Bronchial epithelial cell (primary cell): ENCODE measurements around the gene ZBTB3. TPM values are rescaled to one million over a fixed set of nuclear protein-coding genes. Genes with fewer than 3 reads are reported as not detected.

Source experiments
- DNase-seq: peaks from one replicate; pipeline ENCODE4 v3.0.0-alpha.2; 2010; ENCODE audit warnings: low read depth
- FAIRE-seq: peaks from 2 replicates; lab custom pipeline; 2011; peaks lifted over from hg19 to GRCh38; lab: Jason Lieb, UNC
- H3K27me3 ChIP-seq: 2 replicates; pipeline ENCODE4 v1.5.1; 2011; ENCODE audit warnings: low read length; ENCODE audit not compliant: control insufficient read depth, insufficient read depth
- H3K36me3 ChIP-seq: 2 replicates; pipeline ENCODE4 v1.5.1; 2011; ENCODE audit warnings: low read length; ENCODE audit not compliant: control insufficient read depth, insufficient read depth
- H3K4me3 ChIP-seq: 2 replicates; pipeline ENCODE4 v1.5.1; 2011; ENCODE audit warnings: mild to moderate bottlenecking, low read depth, low read length, control low read depth
- total RNA-seq: library from RNA; depleted of rRNA; stranded (reverse); fragments of >200 nt; gene quantifications from 2 replicates; pipeline ENCODE4 v1.2.1, GENCODE V29; 2014
- TF ChIP-seq, protein P1 (sequence below): IDR thresholded peaks from 2 replicates; pipeline ENCODE4 v1.5.1; 2011; ENCODE audit warnings: mild to moderate bottlenecking, moderate library complexity, low read length, control low read depth, inconsistent platforms; ENCODE audit not compliant: insufficient read depth, severe bottlenecking

The ZBTB3 gene
- total RNA-seq, 1 donor from 2014 or later, result 11.6 TPM

DNA sequence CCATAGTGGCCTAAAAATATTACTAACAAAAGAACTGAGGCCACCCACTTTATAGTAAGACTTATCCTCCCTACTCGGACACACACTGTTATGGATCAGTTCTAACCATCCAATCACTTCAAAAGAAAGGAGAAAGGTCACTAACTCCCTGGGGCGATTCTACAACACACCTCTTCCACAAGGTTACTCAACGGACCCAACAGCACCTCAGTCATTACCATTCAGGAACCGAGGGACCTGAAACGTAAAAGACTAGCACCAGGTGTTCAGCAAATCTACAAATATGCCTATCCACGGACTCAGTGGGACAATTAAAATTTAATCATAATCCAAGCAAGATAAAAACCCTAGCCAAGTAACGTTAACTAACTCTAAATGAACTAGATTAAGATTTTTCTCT is 28.3 kb downstream of the ZBTB3 start:
- Histone ChIP-seq H3K4me3 (peak overlapping the region; percentile 92), H3K27me3 (no peaks in the 10 kb centered on the region), H3K36me3 (peaks cover 24% of the 10 kb centered on the region)
- TF ChIP-seq, protein P1, sequence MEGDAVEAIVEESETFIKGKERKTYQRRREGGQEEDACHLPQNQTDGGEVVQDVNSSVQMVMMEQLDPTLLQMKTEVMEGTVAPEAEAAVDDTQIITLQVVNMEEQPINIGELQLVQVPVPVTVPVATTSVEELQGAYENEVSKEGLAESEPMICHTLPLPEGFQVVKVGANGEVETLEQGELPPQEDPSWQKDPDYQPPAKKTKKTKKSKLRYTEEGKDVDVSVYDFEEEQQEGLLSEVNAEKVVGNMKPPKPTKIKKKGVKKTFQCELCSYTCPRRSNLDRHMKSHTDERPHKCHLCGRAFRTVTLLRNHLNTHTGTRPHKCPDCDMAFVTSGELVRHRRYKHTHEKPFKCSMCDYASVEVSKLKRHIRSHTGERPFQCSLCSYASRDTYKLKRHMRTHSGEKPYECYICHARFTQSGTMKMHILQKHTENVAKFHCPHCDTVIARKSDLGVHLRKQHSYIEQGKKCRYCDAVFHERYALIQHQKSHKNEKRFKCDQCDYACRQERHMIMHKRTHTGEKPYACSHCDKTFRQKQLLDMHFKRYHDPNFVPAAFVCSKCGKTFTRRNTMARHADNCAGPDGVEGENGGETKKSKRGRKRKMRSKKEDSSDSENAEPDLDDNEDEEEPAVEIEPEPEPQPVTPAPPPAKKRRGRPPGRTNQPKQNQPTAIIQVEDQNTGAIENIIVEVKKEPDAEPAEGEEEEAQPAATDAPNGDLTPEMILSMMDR, result no peak
- DNase-seq, result peak; percentile 35
- FAIRE-seq, result no peak

DNA sequence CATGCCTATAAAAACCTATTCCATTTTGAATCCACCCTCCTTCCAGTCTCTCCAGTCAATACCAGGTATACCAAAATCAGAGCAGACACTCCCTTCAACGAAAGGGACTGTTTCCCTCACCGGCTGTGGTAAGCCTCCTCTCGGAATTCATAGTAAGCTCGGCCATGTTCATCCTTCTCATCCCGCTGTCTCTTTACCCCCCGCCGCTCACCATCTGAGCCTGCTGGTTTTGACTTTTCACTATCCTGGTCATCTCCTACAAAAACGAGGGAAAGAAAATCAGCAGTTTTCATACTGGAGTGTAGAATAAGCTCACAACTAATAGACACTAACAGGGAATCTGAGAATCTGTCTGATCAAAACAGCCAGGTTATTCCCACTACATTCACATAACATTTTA is 29.8 kb downstream of the ZBTB3 start:
- Histone ChIP-seq H3K27me3 (no peaks in the 10 kb centered on the region), H3K36me3 (peaks cover 33% of the 10 kb centered on the region), H3K4me3 (no peak overlapping the region)
- FAIRE-seq (no peak), DNase-seq (no peak)
- TF ChIP-seq, protein P1, result no peak

GRCh38 chr11:62721994-62722393 is 32.0 kb downstream of the ZBTB3 start:
- TF ChIP-seq, protein P1, result no peak
- Histone ChIP-seq H3K36me3 (peaks cover 40% of the 10 kb centered on the region), H3K27me3 (no peaks in the 10 kb centered on the region), H3K4me3 (no peak overlapping the region)
- no peak for DNase-seq
- FAIRE-seq, result no peak

DNA sequence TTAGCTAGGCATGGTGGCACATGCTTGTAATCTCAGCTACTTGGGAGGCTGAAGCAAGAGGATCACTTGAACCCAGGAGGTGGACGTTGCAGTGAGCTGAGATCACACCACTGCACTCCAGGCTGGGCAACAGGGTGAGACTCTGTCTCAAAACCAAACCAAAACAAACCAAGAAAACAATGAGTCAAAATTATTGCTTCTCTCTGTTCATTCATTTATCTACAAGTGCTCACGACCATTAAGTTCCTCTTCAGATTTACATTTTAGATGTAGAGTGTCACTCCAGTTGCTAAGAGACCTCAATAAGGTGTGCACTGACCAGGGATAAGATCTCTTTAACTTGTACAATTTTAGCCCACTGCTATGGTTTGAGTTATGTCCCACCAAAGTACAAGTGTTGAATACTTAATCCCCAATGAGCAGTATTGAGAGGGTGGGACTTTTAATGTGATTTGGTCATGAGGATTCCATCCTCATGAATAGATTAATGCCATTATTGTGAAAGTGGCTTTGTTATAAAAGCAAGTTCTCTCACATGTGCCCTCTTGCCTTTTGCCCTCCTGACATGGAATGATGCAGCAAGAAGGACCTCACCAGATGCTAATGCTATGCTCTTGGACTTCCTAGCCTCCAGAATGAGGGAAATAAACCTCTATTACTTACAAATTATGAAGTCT is 34.5 kb downstream of the ZBTB3 start:
- no peak overlapping the region for H3K4me3 ChIP-seq
- no peak for FAIRE-seq
- TF ChIP-seq, protein P1, result no peak

GRCh38 chr11:62716816-62717215 is 37.1 kb downstream of the ZBTB3 start:
- FAIRE-seq, result no peak
- H3K36me3 ChIP-seq, result peaks cover 43% of the 10 kb centered on the region

More for the DNA sequence above, 34.5 kb downstream of the ZBTB3 start:
- DNase-seq, result no peak
- H3K36me3 ChIP-seq, result peaks cover 55% of the 10 kb centered on the region
- no peaks in the 10 kb centered on the region for H3K27me3 ChIP-seq

More at GRCh38 chr11:62716816-62717215, 37.1 kb downstream of the ZBTB3 start:
- TF ChIP-seq, protein P1, result no peak
- DNase-seq, result no peak
- Histone ChIP-seq H3K27me3 (no peaks in the 10 kb centered on the region), H3K4me3 (no peak overlapping the region)
